ENCODE results near the gene HVCN1.
A peak's percentile ranks its signal among the peaks of the same experiment; 100 is the strongest.

The HVCN1 gene

DNA sequence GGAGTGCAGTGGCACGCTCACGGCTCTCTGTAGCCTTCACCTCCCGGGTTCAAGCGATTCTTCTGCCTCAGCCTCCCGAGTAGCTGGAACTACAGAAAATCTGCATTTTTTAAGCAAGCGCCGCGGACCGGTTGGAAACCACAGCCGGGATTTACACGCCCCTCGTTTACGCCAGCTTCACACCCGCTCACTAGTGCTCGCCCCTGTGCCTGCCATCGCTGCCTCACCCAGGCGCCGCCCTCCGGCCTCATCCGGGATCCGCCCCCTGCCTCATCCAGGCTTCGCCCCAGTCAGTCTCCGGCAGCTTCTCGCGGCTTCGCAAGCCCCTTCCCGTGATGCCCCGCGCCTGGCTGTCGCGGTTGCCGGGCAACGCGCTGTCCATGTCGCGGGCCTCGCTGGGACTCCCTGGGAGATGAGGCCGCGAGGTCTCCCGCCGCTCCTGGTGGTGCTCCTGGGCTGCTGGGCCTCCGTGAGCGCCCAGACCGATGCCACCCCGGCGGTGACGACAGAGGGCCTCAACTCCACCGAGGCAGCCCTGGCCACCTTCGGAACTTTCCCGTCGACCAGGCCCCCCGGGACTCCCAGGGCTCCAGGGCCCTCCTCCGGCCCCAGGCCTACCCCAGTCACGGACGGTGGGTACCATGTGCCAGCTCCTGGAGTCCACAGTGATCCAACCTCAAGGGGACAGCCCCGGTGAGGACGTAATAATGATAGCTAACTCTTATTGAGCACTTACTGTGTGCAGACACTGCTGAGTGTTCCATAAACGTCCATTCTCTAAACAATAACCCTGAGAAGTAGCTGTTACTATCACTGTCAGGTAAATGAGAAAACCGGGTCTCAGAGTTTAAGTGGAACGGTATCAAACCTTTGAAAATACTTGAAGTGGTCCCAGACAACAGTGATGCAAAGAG lies 74.9 kb downstream of the HVCN1 start, which contains the start of gene TCTN1:
TSS of gene TCTN1 (plus strand) at position 359 of the 914 bp plus-strand sequence. CDS start at position 413, 54 bp downstream.
- no peak for TF ChIP-seq EZH2phosphoT487 (IDR thresholded peaks at IDR 0.05; ENCODE audit: low read depth)
- TF ChIP-seq, protein P1, sequence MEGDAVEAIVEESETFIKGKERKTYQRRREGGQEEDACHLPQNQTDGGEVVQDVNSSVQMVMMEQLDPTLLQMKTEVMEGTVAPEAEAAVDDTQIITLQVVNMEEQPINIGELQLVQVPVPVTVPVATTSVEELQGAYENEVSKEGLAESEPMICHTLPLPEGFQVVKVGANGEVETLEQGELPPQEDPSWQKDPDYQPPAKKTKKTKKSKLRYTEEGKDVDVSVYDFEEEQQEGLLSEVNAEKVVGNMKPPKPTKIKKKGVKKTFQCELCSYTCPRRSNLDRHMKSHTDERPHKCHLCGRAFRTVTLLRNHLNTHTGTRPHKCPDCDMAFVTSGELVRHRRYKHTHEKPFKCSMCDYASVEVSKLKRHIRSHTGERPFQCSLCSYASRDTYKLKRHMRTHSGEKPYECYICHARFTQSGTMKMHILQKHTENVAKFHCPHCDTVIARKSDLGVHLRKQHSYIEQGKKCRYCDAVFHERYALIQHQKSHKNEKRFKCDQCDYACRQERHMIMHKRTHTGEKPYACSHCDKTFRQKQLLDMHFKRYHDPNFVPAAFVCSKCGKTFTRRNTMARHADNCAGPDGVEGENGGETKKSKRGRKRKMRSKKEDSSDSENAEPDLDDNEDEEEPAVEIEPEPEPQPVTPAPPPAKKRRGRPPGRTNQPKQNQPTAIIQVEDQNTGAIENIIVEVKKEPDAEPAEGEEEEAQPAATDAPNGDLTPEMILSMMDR (IDR thresholded peaks at IDR 0.05; ENCODE audit: low read depth, low read length), result no peak
- Histone ChIP-seq H3K27me3 (ENCODE audit: low read depth, low read length) (no peaks in the 10 kb centered on the region), H3K9ac (ENCODE audit: low read length) (peak within 1 kb of the TSS; percentile 71), H3K4me2 (ENCODE audit: low read length) (peak within 1 kb of the TSS; percentile 68), H3K36me3 (replicated peaks; ENCODE audit: low read depth, low read length) (peaks cover 6% of the 10 kb centered on the region), H3K4me1 (ENCODE audit: low read length) (peaks cover 22% of the 10 kb centered on the region), H2AFZ (ENCODE audit: low read depth, low read length) (peak within 1 kb of the TSS; percentile 62), H3K4me3 (ENCODE audit: low read length) (peak within 1 kb of the TSS; percentile 84), H4K20me1 (ENCODE audit: insufficient read depth, low read length) (no peaks in the 10 kb centered on the region), H3K27ac (ENCODE audit: low read length) (peak within 1 kb of the TSS; percentile 2; the same call in 1 of the 2 replicates), H3K79me2 (ENCODE audit: low read length) (no peaks in the 10 kb centered on the region), H3K9me3 (ENCODE audit: insufficient read depth, low read length) (no peaks in the 10 kb centered on the region)

DNA sequence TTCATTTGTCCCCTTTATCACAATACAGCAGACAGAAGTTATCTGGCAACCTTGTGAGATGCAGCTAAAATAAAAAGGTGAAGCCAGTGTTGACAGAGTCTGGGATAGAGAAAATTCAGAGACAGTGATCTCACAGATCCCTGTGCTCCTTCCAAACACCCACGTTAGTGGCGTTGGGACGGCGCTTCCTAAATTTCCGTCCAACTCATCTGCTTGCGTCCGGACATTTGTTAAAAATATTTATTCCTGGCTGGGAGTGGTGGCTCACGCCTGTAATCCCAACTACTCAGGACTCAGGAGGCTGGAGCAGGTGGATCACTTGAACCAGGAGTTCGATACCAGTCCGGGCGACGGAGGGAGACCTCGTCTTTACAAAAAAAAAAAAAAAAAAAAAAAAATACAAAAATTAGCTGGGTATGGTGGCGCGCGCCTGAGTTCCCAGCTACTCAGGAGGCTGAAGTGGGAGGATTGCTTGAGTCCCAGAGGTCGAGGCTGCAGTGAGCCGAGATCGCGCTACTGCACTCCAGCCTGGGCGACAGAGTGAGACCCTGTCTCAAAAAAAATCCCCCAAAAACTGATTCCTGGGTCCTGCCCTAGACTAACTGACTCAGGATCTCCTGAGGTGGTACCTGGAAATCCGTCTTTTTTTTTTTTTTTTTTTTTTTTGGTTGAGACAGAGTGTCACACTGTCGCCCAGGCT lies 75.7 kb downstream of the HVCN1 start:
- no peaks in the 10 kb centered on the region for H4K20me1 ChIP-seq (ENCODE audit: insufficient read depth, low read length)
- TF ChIP-seq, protein P1 (IDR thresholded peaks at IDR 0.05; ENCODE audit: low read depth, low read length), result no peak
- no peak for TF ChIP-seq EZH2phosphoT487 (IDR thresholded peaks at IDR 0.05; ENCODE audit: low read depth)
- H3K27ac ChIP-seq (ENCODE audit: low read length), result no peak overlapping the region
- H3K27me3 ChIP-seq (ENCODE audit: low read depth, low read length), result no peaks in the 10 kb centered on the region
- H3K36me3 ChIP-seq (replicated peaks; ENCODE audit: low read depth, low read length), result peaks cover 6% of the 10 kb centered on the region
- peaks cover 25% of the 10 kb centered on the region for H3K4me1 ChIP-seq (ENCODE audit: low read length)
- H3K79me2 ChIP-seq (ENCODE audit: low read length), result no peaks in the 10 kb centered on the region
- peak overlapping the region; percentile 62 for H3K4me2 ChIP-seq (ENCODE audit: low read length)
- peak overlapping the region; percentile 71 for H3K9ac ChIP-seq (ENCODE audit: low read length)
- H3K4me3 ChIP-seq (ENCODE audit: low read length), result peak overlapping the region; percentile 84
- H3K9me3 ChIP-seq (ENCODE audit: insufficient read depth, low read length), result no peaks in the 10 kb centered on the region
- H2AFZ ChIP-seq (ENCODE audit: low read depth, low read length), result peak overlapping the region; percentile 62

DNA sequence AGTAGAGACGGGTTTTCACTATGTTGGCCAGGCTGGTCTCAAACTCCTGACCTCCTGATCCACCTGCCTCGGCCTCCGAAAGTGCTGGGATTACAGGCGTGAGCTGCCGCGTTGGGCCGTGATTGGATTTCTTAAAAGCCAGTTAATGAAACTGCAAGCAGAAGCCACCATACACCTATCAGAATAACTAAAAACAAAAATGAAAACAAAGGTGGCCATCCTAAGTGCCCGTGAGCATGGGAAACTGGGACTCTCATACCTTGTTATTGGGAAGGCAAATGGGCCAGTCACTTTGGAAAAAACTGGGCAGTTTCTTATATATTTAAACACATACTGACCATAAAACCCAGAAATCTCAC lies 82.7 kb downstream of the HVCN1 start:
- H2AFZ ChIP-seq (ENCODE audit: low read depth, low read length), result no peak overlapping the region
- H3K4me1 ChIP-seq (ENCODE audit: low read length), result peaks cover 49% of the 10 kb centered on the region
- TF ChIP-seq, protein P1 (IDR thresholded peaks at IDR 0.05; ENCODE audit: low read depth, low read length), result no peak
- TF ChIP-seq EZH2phosphoT487 (IDR thresholded peaks at IDR 0.05; ENCODE audit: low read depth), result no peak
- peak overlapping the region; percentile 87 for H3K27ac ChIP-seq (ENCODE audit: low read length)
- no peaks in the 10 kb centered on the region for H4K20me1 ChIP-seq (ENCODE audit: insufficient read depth, low read length)
- peak overlapping the region; percentile 51 for H3K4me2 ChIP-seq (ENCODE audit: low read length)
- H3K36me3 ChIP-seq (replicated peaks; ENCODE audit: low read depth, low read length), result no peaks in the 10 kb centered on the region
- no peaks in the 10 kb centered on the region for H3K27me3 ChIP-seq (ENCODE audit: low read depth, low read length)
- no peaks in the 10 kb centered on the region for H3K79me2 ChIP-seq (ENCODE audit: low read length)
- peak overlapping the region; percentile 62 for H3K9ac ChIP-seq (ENCODE audit: low read length)
- H3K9me3 ChIP-seq (ENCODE audit: insufficient read depth, low read length), result no peaks in the 10 kb centered on the region
- peak overlapping the region; percentile 63 for H3K4me3 ChIP-seq (ENCODE audit: low read length)

Measured in OCI-LY3 (cell line).